HG03280 (cell line): Measurements from ENCODE around the gene PLCB1.

ENCODE experiments used
- ATAC-seq: cut with Tn5 transposase; IDR thresholded peaks from one replicate; pipeline ENCODE4 v1.9.1; 2021; ENCODE audit warnings: mild to moderate bottlenecking, moderate library complexity; ENCODE audit not compliant: unreplicated experiment

The PLCB1 gene

GRCh38 chr20:8671370-8671961 is 539.4 kb downstream of the PLCB1 start:
- ATAC-seq, result no peak

GRCh38 chr20:8673116-8673515 is 541.0 kb downstream of the PLCB1 start:
- no peak for ATAC-seq

- ATAC-seq, result no peak
Observed at GRCh38 chr20:8675896-8676295, 543.8 kb downstream of the PLCB1 start.

- no peak for ATAC-seq
Observed at GRCh38 chr20:8678098-8678776, 546.2 kb downstream of the PLCB1 start.

- no peak for ATAC-seq
Observed at GRCh38 chr20:8689337-8689736, 557.3 kb downstream of the PLCB1 start.

GRCh38 chr20:8690074-8690473 is 558.0 kb downstream of the PLCB1 start:
- no peak for ATAC-seq

GRCh38 chr20:8693709-8694108 is 561.6 kb downstream of the PLCB1 start:
- no peak for ATAC-seq

GRCh38 chr20:8700756-8701155 is 568.7 kb downstream of the PLCB1 start:
- ATAC-seq, result no peak

- ATAC-seq, result no peak
Observed at GRCh38 chr20:8706961-8707700, 575.1 kb downstream of the PLCB1 start.

- ATAC-seq, result no peak
Observed at GRCh38 chr20:8709627-8710026, 577.6 kb downstream of the PLCB1 start.

GRCh38 chr20:8711501-8711900 is 579.4 kb downstream of the PLCB1 start:
- ATAC-seq, result no peak

GRCh38 chr20:8714206-8714605 is 582.1 kb downstream of the PLCB1 start:
- no peak for ATAC-seq

GRCh38 chr20:8718279-8718678 is 586.2 kb downstream of the PLCB1 start:
- no peak for ATAC-seq

- no peak for ATAC-seq
Observed at GRCh38 chr20:8720089-8720488, 588.0 kb downstream of the PLCB1 start.

GRCh38 chr20:8721098-8721497 is 589.0 kb downstream of the PLCB1 start:
- ATAC-seq, result no peak

- peak; percentile 69 for ATAC-seq
Observed at GRCh38 chr20:8722277-8722928, 590.3 kb downstream of the PLCB1 start.

- ATAC-seq, result no peak
Observed at GRCh38 chr20:8723296-8723695, 591.2 kb downstream of the PLCB1 start.

- ATAC-seq, result no peak
Observed at GRCh38 chr20:8724884-8725283, 592.8 kb downstream of the PLCB1 start.

- no peak for ATAC-seq
Observed at GRCh38 chr20:8726460-8726859, 594.4 kb downstream of the PLCB1 start.

- no peak for ATAC-seq
Observed at GRCh38 chr20:8735014-8735413, 602.9 kb downstream of the PLCB1 start.

- ATAC-seq, result no peak
Observed at GRCh38 chr20:8735674-8736073, 603.6 kb downstream of the PLCB1 start.

GRCh38 chr20:8740265-8740664 is 608.2 kb downstream of the PLCB1 start:
- ATAC-seq, result peak; percentile 81
